ENCODE data around the gene NUMA1. TPM values are rescaled to one million over a fixed set of nuclear protein-coding genes. Genes with fewer than 3 reads are reported as not detected.
A peak's percentile ranks its signal among the peaks of the same experiment; 100 is the strongest.

The NUMA1 gene
- total and polyA plus RNA-seq, 4 donors, result 79.9 to 277 (median 164) TPM

DNA sequence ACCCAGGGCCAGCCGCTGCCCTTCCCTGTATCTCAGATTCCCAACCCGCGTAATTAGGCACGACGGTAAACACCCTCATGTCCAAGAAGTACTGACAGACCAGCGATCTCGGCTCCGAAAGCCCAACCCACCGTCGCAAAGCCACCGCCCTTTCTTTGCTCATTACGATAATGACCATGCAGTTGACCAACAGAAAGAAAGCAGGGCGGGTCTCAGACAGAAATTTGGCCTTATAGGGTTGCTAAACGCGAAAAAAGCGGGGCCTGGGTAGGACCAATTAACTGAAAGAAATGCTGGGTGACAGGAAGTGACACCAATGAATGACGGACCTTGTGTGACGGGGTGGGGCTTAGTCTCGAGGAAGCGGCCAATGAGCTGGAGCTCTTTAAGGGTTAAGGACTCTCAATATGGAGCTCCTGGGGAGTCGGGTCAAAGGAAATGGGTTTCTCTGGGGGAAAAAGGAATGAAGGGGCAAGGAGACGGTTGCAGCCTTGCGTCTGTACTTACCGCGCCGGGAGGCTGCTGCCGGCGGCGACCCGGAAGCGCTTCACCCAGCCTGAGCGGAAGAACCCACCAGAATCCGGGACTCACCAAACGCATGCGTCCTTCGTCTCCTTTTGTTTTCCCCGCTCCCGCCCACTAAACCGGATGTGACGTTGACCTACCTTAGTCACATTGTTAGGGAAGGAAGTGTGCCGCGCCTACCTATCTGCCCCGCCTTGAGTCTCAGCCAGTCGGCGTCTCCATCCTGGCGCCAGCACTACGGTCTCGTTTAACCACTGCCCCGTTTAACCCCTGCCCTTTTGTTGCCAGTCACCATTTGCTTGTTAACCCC lies 32.0 kb upstream of the NUMA1 start, which contains the start of gene ANAPC15:
Gene ANAPC15, minus strand, starts transcription at position 553 of the 835 bp plus-strand sequence. CDS start 1,419 bp downstream, outside the sequence.
- Histone ChIP-seq H3K4me3 (peak within 1 kb of the TSS; percentile 51), H3K9ac (ENCODE audit: insufficient read depth in 1 of 2, low read length in 2 of 2) (peak within 1 kb of the TSS; percentile 71 to 99), H3K27ac (ENCODE audit: low read depth in 1 of 2, low read length in 1 of 2) (peak within 1 kb of the TSS; percentile 97), H3K4me1 (ENCODE audit: control insufficient read depth in 5 of 5, insufficient read depth in 5 of 5, low read length in 5 of 5) (peaks cover 0 to 13% (median 0%) of the 10 kb centered on the region in 5 donors), H3K9me3 (ENCODE audit: control insufficient read depth in 4 of 4, insufficient read depth in 3 of 4, low read length in 3 of 4) (no peaks in the 10 kb centered on the region), H3K27me3 (ENCODE audit: control insufficient read depth in 3 of 3, insufficient read depth in 3 of 3, low read length in 2 of 3) (peaks cover 0 to 11% (median 0%) of the 10 kb centered on the region in 3 donors), H3K36me3 (ENCODE audit: control insufficient read depth in 4 of 4, insufficient read depth in 4 of 4, low read length in 4 of 4) (peaks cover 0 to 7% (median 0%) of the 10 kb centered on the region in 4 donors)
- peak; percentile 99 to 100 (median 100) for DNase-seq
- TF ChIP-seq, protein P1, sequence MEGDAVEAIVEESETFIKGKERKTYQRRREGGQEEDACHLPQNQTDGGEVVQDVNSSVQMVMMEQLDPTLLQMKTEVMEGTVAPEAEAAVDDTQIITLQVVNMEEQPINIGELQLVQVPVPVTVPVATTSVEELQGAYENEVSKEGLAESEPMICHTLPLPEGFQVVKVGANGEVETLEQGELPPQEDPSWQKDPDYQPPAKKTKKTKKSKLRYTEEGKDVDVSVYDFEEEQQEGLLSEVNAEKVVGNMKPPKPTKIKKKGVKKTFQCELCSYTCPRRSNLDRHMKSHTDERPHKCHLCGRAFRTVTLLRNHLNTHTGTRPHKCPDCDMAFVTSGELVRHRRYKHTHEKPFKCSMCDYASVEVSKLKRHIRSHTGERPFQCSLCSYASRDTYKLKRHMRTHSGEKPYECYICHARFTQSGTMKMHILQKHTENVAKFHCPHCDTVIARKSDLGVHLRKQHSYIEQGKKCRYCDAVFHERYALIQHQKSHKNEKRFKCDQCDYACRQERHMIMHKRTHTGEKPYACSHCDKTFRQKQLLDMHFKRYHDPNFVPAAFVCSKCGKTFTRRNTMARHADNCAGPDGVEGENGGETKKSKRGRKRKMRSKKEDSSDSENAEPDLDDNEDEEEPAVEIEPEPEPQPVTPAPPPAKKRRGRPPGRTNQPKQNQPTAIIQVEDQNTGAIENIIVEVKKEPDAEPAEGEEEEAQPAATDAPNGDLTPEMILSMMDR (IDR thresholded peaks at IDR 0.05; ENCODE audit: control extremely low read depth, extremely low read depth), result no peak
- 0% methylated on average over 49 of the region's 49 CpGs for WGBS, 2 donors
- peak; percentile 93 for ATAC-seq (ENCODE audit: insufficient read depth, low FRiP score)

DNA sequence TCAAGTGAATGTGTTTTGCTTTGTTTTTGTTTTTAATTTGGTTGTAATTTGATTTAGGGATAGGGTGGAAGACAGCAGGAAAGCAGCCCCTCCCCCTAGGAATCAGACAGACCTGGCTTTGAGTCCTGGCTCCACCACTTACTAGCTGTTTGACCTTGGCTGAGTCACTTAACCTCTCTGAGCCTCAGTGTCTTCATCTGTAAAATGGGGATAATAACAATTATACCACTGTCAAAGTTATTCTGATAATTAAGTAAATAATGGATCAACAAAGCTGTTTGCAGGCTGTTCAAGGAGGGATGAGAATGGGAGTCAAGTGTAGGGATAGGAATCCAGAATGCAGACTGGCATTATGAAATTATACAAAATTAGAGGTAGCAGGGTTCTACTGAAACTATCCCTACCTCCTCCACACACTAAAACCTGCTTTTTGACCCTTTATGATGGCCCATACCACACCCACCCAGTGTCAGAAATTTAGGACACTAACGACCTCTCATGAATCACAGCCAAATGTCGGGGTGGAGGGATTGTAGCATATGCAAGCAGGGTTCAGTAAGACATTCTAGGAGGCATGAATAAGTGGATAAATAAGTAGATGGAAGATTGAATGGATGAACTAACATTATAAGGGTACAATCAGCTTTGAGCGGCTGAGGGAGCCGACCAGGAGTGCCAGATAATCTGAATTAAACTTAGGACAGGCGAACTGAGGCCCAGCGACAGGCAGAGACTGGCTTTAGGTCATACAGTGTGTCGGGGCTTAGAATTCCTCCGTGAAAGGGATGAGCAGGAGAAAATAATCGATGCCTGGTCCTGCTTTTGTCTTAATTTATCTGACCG lies 31.2 kb upstream of the NUMA1 start:
- peaks cover 0 to 9% (median 0%) of the 10 kb centered on the region in 3 donors for H3K27me3 ChIP-seq (ENCODE audit: control insufficient read depth in 3 of 3, insufficient read depth in 3 of 3, low read length in 2 of 3)

DNA sequence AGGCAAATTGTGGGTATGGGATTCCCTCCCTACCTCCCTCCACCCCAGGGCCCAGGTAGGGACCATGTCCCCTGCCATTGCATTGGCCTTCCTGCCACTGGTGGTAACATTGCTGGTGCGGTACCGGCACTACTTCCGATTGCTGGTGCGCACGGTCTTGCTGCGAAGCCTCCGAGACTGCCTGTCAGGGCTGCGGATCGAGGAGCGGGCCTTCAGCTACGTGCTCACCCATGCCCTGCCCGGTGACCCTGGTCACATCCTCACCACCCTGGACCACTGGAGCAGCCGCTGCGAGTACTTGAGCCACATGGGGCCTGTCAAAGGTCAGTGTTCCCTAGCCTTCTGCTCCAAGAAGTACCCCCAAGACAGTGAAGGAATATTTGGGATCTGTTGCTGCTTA lies 25.5 kb upstream of the NUMA1 start, which contains the start of gene TOMT:
Gene TOMT, plus strand, starts transcription at position 37 of the 400 bp plus-strand sequence. Its CDS starts 28 bp downstream, at position 65.
- no peak within 1 kb of the TSS for H3K9ac ChIP-seq (ENCODE audit: insufficient read depth in 1 of 2, low read length in 2 of 2)
- TF ChIP-seq, protein P1 (IDR thresholded peaks at IDR 0.05; ENCODE audit: control extremely low read depth, extremely low read depth), result no peak
- H3K27me3 ChIP-seq (ENCODE audit: control insufficient read depth in 3 of 3, insufficient read depth in 3 of 3, low read length in 2 of 3), result no peaks in the 10 kb centered on the region
- H3K36me3 ChIP-seq (ENCODE audit: control insufficient read depth in 4 of 4, insufficient read depth in 4 of 4, low read length in 4 of 4), result peaks cover 0 to 7% (median 2%) of the 10 kb centered on the region in 4 donors
- H3K27ac ChIP-seq (ENCODE audit: low read depth in 1 of 2, low read length in 1 of 2), result no peak within 1 kb of the TSS
- H3K4me3 ChIP-seq, result no peak within 1 kb of the TSS
- DNase-seq (no peak), ATAC-seq (ENCODE audit: insufficient read depth, low FRiP score) (no peak)
- H3K9me3 ChIP-seq (ENCODE audit: control insufficient read depth in 4 of 4, insufficient read depth in 3 of 4, low read length in 3 of 4), result no peaks in the 10 kb centered on the region
- 95 to 97% methylated on average over 14 of the region's 14 CpGs for WGBS, 2 donors
- H3K4me1 ChIP-seq (ENCODE audit: control insufficient read depth in 5 of 5, insufficient read depth in 5 of 5, low read length in 5 of 5), result peaks cover 0 to 17% (median 5%) of the 10 kb centered on the region in 5 donors

More for the DNA sequence above, 31.2 kb upstream of the NUMA1 start:
- 3 to 4% methylated on average over 10 of the region's 10 CpGs for WGBS, 2 donors
- no peaks in the 10 kb centered on the region for H3K9me3 ChIP-seq (ENCODE audit: control insufficient read depth in 4 of 4, insufficient read depth in 3 of 4, low read length in 3 of 4)
- no peak for ATAC-seq (ENCODE audit: insufficient read depth, low FRiP score)
- peak overlapping the region; percentile 18 for H3K4me3 ChIP-seq
- H3K36me3 ChIP-seq (ENCODE audit: control insufficient read depth in 4 of 4, insufficient read depth in 4 of 4, low read length in 4 of 4), result peaks cover 0 to 7% (median 0%) of the 10 kb centered on the region in 4 donors
- peaks cover 0 to 13% (median 0%) of the 10 kb centered on the region in 5 donors for H3K4me1 ChIP-seq (ENCODE audit: control insufficient read depth in 5 of 5, insufficient read depth in 5 of 5, low read length in 5 of 5)
- peak overlapping the region; percentile 97 for H3K27ac ChIP-seq (ENCODE audit: low read depth in 1 of 2, low read length in 1 of 2)
- DNase-seq, result peak in 1 of 3 donors; percentile 26
- TF ChIP-seq, protein P1 (IDR thresholded peaks at IDR 0.05; ENCODE audit: control extremely low read depth, extremely low read depth), result no peak
- peak overlapping the region; percentile 60 to 99 for H3K9ac ChIP-seq (ENCODE audit: insufficient read depth in 1 of 2, low read length in 2 of 2)
